Fibroblast of mammary gland (primary cell): ENCODE measurements around the gene CDK5R1.

Experiments
- DNase-seq: peaks from one replicate; pipeline ENCODE4 v3.0.0-alpha.2; 2010; ENCODE audit warnings: low read depth
- H3K4me3 ChIP-seq: 2 replicates; pipeline ENCODE4 v1.5.1; 2011; ENCODE audit warnings: low read depth, mild to moderate bottlenecking, low read length, moderate library complexity; ENCODE audit not compliant: control insufficient read depth
- CTCF ChIP-seq: conservative IDR thresholded peaks from 2 replicates; pipeline ENCODE4 v1.5.1; 2011; ENCODE audit warnings: low read depth, low read length, inconsistent platforms; ENCODE audit not compliant: control insufficient read depth, insufficient read depth

CDK5R1 gene

GRCh38 chr17:32503251-32504165 lies 16.7 kb downstream of the CDK5R1 start:
- H3K4me3 ChIP-seq = no peak overlapping the region
- no peak for TF ChIP-seq CTCF
- no peak for DNase-seq

- DNase-seq = no peak
- TF ChIP-seq CTCF = no peak
- H3K4me3 ChIP-seq = no peak overlapping the region
Observed at GRCh38 chr17:32504166-32504990, 17.6 kb downstream of the CDK5R1 start.

GRCh38 chr17:32508926-32509325 lies 22.1 kb downstream of the CDK5R1 start:
- no peak overlapping the region for H3K4me3 ChIP-seq
- TF ChIP-seq CTCF = no peak
- no peak for DNase-seq

- no peak for DNase-seq
Observed at GRCh38 chr17:32510466-32510865, 23.7 kb downstream of the CDK5R1 start.

GRCh38 chr17:32512328-32512727 lies 25.5 kb downstream of the CDK5R1 start:
- no peak overlapping the region for H3K4me3 ChIP-seq
- no peak for DNase-seq
- no peak for TF ChIP-seq CTCF

More at GRCh38 chr17:32510466-32510865, 23.7 kb downstream of the CDK5R1 start:
- TF ChIP-seq CTCF = no peak
- H3K4me3 ChIP-seq = no peak overlapping the region

GRCh38 chr17:32513579-32513978 lies 26.8 kb downstream of the CDK5R1 start:
- H3K4me3 ChIP-seq = no peak overlapping the region
- no peak for TF ChIP-seq CTCF
- DNase-seq = no peak
